Activated naive CD8-positive, alpha-beta T cell (primary cell): Measurements from ENCODE around the gene TBC1D9B.
"Not testable (repeated sequence)": the region's sequence is repeated elsewhere in the genome, so short reads cannot be mapped to it uniquely, and the experiment has no call there.

ENCODE experiments used
- H3K27ac Mint-ChIP-seq: one replicate; pipeline ENCODE4 v1.8.0; 2021; ENCODE audit warnings: mixed read lengths
- H3K27me3 Mint-ChIP-seq: one replicate; pipeline ENCODE4 v1.8.0; 2021; ENCODE audit warnings: mixed read lengths
- H3K36me3 Mint-ChIP-seq: one replicate; pipeline ENCODE4 v1.8.0; 2021; ENCODE audit warnings: mixed read lengths
- H3K4me1 Mint-ChIP-seq: one replicate; pipeline ENCODE4 v1.8.0; 2021; ENCODE audit warnings: low read depth, mixed read lengths
- H3K4me3 Mint-ChIP-seq: one replicate; pipeline ENCODE4 v1.8.0; 2021; ENCODE audit warnings: mild to moderate bottlenecking, mixed read lengths
- H3K9me3 Mint-ChIP-seq: one replicate; pipeline ENCODE4 v1.8.0; 2021; ENCODE audit warnings: low read depth, mixed read lengths

TBC1D9B gene

DNA sequence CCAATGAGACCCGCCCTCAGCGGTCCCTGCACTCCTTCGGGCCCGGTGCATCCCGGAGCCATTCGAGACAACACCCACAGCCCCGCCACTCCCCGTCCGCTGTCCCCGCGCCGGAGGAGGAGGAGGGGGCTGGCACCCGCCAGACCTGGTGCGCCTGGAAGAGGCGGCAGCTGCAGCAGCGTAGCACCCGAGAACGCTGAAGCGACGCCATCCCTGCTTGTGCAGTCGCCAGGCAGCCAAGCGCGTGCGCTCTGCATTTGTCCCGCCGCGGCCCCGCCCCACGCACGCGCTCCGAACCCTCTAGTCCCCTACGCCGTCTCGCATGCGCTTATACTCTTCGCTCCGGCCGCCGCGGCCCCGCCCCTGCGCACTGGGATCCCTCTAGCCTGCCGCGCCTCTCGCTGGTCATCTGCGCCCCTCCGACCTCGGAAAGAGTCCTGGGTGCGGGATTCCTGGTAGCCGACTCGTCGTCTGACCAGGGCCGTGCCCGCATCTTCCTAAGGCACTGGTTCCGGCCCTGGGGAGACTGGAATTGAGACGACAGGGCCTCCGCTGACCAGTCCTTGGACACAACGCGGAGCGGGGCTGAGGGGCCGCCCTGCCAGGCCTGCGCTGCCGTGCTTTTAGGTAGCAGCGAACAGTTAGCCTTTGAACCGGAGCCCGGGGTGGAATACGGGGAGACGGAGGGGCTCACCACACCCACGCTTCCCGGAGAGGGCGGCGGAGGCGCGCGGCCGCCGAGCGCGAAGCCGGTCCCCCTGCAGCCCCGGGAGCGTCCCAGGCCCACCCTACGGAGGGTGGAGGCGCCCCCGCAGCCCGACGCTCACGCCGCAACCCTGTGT, 48.9 kb downstream of the TBC1D9B start, which contains the start of gene MRNIP:
TSS of gene MRNIP (minus strand) at position 232 of the 842 bp plus-strand sequence. CDS start at position 211, 21 bp downstream.
- Mint-ChIP-seq H3K27ac (peak within 1 kb of the TSS; percentile 87), H3K4me1 (peaks cover 19% of the 10 kb centered on the region), H3K9me3 (no peaks in the 10 kb centered on the region), H3K27me3 (no peaks in the 10 kb centered on the region), H3K4me3 (peak within 1 kb of the TSS; percentile 88), H3K36me3 (peaks cover 2% of the 10 kb centered on the region)

DNA sequence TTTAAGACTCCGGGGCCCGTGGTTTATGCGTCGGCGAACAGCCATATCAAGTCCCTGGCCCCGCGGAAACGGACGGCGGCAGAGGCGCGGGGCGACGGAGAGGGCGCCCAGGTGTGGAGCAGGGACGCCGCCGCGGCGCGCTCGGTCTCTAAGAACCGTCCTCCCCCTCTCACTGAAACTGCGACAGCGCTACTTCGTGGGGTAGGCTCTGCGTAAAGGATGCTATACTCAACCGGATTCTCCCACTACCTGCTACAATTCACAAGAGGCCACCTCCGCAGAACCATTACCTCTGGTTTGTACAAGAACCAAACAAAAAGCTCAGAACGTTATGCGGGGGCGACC, 49.5 kb downstream of the TBC1D9B start:
- Mint-ChIP-seq H3K9me3 (no peaks in the 10 kb centered on the region), H3K4me1 (peaks cover 19% of the 10 kb centered on the region), H3K27ac (peak overlapping the region; percentile 87), H3K27me3 (no peaks in the 10 kb centered on the region), H3K4me3 (peak overlapping the region; percentile 88), H3K36me3 (peaks cover 2% of the 10 kb centered on the region)

DNA sequence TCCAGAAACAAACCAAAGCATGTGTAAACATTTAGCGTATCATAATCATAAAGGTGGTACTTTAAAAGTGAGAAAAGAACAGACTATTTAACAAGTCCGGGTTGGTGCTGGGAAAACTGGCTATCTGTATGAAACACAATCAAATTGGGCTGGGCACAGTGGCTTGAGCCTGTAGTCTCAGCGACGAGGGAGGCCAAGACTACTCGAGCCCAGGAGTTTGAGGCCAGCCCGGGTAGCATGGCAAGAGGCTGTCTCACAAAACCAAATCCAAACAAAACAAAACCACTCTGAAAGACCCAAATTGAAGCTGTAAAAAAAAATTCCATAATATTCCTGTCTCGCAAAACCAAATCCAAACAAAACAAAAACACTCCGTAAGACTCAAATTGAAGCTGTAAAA, 53.3 kb downstream of the TBC1D9B start:
- H3K27ac Mint-ChIP-seq = no peak overlapping the region
- no peaks in the 10 kb centered on the region for H3K27me3 Mint-ChIP-seq
- no peaks in the 10 kb centered on the region for H3K9me3 Mint-ChIP-seq
- H3K4me3 Mint-ChIP-seq = no peak overlapping the region
- peaks cover 17% of the 10 kb centered on the region for H3K4me1 Mint-ChIP-seq
- peaks cover 7% of the 10 kb centered on the region for H3K36me3 Mint-ChIP-seq

DNA sequence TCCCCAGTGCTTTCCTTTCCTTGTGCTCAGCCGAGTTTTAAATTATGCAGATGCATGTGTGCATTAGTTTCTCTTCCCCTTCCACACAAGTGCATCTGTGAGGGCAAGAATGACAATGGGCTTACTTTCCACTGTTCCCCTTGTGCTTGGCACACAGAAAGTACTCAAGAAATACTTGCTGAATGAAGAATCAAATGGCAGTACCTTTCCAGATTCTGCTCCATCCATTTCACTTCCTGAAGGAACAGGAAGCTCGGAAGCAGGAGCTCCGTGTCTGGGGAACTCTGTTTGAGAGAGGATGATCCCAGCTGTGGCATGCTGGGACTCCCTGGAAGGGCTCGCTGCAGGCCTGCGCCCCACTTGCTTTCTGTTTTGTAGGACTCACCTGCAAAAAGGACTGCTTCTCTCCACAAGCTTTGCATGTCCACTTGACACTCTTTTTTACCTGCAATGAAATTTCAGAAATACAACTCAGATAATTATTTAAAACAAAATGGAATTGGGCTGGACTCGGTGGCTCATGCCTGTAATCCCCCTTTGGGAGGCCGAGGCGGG, 54.6 kb downstream of the TBC1D9B start:
- Mint-ChIP-seq H3K4me1 (peaks cover 16% of the 10 kb centered on the region), H3K27me3 (no peaks in the 10 kb centered on the region), H3K9me3 (no peaks in the 10 kb centered on the region), H3K36me3 (peaks cover 7% of the 10 kb centered on the region), H3K4me3 (no peak overlapping the region), H3K27ac (no peak overlapping the region)

DNA sequence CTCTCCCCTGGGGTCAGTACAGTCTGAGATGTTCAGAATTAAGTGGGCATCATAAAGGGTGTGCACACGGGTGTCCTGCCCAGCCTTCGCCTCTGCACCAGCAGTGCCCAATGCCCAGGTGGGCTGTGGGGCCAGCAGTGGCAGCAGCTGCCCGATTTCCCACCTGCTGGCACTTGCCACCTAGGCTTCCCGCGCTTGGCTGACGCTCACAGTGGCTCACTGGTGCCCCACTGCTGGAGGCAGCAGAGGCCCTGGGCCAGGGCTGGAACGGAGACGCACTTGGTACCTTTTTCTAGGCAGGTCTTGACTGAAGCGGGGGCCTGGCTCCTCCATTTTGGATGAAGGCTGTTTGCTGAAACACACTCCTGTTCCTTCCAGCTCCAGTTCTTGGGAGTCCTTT, 66.1 kb downstream of the TBC1D9B start:
- H3K27me3 Mint-ChIP-seq = no peaks in the 10 kb centered on the region
- H3K9me3 Mint-ChIP-seq = peaks cover 3% of the 10 kb centered on the region
- no peak overlapping the region for H3K27ac Mint-ChIP-seq
- peaks cover 7% of the 10 kb centered on the region for H3K4me1 Mint-ChIP-seq
- no peak overlapping the region for H3K4me3 Mint-ChIP-seq
- peaks cover 10% of the 10 kb centered on the region for H3K36me3 Mint-ChIP-seq

DNA sequence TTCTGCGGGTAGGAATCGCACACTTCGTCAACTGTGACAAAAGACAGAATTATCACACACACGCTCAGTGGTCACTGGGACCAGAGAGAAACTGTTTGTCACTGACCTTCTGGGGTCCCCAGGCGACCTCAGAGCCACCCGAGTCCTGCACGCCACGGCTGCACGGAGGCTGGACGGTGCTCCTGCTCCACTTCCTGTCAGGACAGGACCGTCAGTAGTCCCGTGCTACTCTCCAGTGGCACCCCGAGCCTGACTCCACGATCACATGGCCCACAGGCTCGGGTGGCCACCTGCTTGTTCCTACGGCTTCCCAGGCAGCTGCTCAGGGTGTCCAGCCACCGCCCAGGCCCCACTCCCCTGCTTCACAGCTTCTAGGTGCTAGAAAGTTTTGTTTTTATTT, 66.9 kb downstream of the TBC1D9B start:
- peaks cover 7% of the 10 kb centered on the region for H3K36me3 Mint-ChIP-seq
- no peak overlapping the region for H3K4me3 Mint-ChIP-seq
- H3K27ac Mint-ChIP-seq = no peak overlapping the region
- peaks cover 3% of the 10 kb centered on the region for H3K9me3 Mint-ChIP-seq
- H3K27me3 Mint-ChIP-seq = no peaks in the 10 kb centered on the region
- peaks cover 14% of the 10 kb centered on the region for H3K4me1 Mint-ChIP-seq

DNA sequence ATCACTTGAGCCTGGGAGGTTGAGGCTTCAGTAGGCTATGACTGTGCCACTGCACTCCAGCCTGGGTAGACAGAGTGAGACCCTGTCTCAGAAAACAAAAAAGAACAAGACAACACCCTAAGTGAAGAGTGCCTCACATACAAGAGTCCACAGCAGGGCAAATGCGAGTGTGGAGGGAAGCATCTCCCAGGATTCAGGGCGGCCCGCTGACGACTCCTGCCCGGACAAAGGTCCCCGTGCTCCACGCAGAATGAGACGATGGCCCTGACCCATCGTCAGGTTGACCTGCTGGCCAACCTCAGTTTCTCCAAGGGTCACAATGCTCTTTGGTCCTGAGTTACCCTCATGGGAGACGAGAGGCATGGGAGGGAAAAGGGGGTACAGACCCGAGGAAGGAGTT, 67.4 kb downstream of the TBC1D9B start:
- no peaks in the 10 kb centered on the region for H3K27me3 Mint-ChIP-seq
- H3K4me3 Mint-ChIP-seq = no peak overlapping the region
- H3K27ac Mint-ChIP-seq = no peak overlapping the region
- H3K36me3 Mint-ChIP-seq = peaks cover 6% of the 10 kb centered on the region
- peaks cover 16% of the 10 kb centered on the region for H3K4me1 Mint-ChIP-seq
- H3K9me3 Mint-ChIP-seq = peaks cover 3% of the 10 kb centered on the region

DNA sequence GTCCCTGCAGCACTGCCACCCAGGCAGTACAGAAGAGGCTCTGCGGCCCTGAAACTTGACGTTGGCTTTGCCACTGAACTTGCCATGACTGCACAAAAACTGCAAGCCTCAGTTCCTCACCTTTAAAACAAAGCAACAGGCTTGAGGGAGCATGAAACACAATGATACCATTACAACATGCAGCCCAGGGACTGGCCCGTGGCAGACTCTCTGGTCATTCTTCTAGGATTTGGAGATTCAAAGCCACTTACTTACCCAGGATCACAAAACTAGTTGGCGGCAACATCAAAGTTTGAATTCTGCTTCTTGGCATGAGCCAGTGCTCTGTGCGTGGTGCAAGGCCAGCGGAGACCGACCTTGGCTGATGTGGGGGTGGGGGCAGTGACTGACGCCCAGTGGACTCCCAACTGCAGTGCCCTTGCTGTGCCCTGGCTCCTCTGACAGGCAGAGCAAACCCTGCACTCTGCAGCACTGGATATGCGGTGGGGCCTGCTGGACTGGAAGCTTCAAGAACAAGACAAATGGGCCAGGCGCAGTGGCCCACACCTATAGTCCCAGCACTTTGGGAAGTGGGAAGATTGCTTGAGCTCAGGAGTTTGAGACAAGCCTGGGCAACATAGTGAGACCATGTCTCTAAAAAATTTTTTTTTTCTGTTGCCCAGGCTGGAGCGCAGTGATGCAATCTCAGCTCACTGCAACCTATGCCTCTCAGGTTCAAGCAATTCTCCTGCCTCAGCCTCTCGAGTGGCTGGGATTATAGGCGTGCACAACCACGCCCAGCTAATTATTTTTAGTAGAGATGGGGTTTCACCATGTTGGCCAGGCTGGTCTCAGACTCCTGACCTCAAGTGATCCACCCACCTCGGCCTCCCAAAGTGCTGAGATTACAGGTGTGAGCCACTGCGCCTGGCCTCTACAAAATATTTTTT, 68.1 kb downstream of the TBC1D9B start:
- Mint-ChIP-seq H3K36me3 (peaks cover 3% of the 10 kb centered on the region), H3K9me3 (no peaks in the 10 kb centered on the region), H3K27me3 (no peaks in the 10 kb centered on the region), H3K4me3 (no peak overlapping the region), H3K27ac (peak overlapping the region; percentile 34), H3K4me1 (peaks cover 16% of the 10 kb centered on the region)

DNA sequence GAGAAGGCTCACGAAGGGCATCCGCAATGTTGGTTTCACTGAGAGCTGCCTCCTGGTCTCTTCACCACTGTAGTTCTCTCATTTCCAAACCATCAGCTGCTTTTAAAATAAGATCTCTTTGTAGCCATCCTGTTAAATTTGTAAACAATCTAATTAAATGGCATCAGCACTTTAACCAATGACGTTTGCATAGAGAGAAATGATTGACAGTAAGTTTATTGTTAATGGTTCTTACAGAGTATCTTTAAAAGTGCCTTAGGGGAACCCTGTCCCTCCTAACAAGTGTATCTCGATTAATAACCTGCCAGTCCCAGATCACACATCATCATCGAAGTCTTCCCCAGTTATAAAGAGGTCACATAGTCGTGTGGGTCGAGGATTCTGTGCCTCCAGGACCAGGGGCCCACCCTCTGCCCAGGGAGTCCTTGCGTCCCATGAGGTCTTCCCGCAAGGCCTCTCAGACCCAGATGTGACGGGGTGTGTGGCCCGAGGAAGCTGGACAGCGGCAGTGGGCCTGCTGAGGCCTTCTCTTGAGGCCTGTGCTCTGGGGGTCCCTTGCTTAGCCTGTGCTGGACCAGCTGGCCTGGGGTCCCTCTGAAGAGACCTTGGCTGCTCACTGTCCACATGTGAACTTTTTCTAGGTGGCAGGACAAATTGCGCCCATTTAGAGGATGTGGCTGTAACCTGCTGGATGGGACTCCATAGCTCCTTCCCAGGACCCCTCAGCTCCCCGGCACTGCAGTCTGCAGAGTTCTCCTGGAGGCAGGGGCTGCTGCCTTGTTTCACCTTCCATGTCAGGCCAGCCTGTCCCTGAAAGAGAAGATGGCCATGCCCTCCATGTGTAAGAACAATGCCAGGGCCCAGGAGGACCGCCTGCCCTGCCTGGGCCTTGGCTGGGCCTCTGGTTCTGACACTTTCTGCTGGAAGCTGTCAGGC, 70.4 kb downstream of the TBC1D9B start:
- Mint-ChIP-seq H3K36me3 (peaks cover 9% of the 10 kb centered on the region), H3K27me3 (no peaks in the 10 kb centered on the region), H3K9me3 (no peaks in the 10 kb centered on the region), H3K4me3 (peak overlapping the region; percentile 44), H3K27ac (peak overlapping the region; percentile 93), H3K4me1 (peaks cover 18% of the 10 kb centered on the region)

DNA sequence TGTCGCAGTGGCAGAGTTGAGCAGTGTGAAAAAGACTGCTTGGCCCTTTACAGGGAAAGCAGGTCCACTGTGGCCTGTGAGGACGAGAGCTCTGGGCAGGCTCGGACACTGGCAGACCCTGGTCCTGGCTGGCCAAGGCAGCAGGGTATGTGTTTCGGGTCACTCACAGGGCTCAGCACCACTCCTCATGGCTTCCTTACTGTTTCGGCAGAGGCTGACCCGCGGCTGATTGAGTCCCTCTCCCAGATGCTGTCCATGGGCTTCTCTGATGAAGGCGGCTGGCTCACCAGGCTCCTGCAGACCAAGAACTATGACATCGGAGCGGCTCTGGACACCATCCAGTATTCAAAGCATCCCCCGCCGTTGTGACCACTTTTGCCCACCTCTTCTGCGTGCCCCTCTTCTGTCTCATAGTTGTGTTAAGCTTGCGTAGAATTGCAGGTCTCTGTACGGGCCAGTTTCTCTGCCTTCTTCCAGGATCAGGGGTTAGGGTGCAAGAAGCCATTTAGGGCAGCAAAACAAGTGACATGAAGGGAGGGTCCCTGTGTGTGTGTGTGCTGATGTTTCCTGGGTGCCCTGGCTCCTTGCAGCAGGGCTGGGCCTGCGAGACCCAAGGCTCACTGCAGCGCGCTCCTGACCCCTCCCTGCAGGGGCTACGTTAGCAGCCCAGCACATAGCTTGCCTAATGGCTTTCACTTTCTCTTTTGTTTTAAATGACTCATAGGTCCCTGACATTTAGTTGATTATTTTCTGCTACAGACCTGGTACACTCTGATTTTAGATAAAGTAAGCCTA, 71.3 kb downstream of the TBC1D9B start:
- Mint-ChIP-seq H3K27me3 (no peaks in the 10 kb centered on the region), H3K36me3 (peaks cover 9% of the 10 kb centered on the region), H3K4me1 (peaks cover 18% of the 10 kb centered on the region)

DNA sequence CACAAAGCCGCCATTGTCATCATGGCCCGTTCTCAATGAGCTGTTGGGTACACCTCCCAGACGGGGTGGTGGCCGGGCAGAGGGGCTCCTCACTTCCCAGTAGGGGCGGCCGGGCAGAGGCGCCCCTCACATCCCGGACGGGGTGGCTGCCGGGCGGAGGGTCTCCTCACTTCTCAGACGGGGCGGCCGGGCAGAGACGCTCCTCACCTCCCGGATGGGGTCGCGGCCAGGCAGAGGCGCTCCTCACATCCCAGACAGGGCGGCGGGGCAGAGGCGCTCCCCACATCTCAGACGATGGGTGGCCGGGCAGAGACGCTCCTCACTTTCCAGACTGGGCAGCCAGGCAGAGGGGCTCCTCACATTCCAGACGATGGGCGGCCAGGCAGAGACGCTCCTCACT, 72.8 kb downstream of the TBC1D9B start:
- H3K9me3 Mint-ChIP-seq, H3K4me3 Mint-ChIP-seq, H3K36me3 Mint-ChIP-seq, H3K27me3 Mint-ChIP-seq, H3K27ac Mint-ChIP-seq: not testable (repeated sequence)
- peaks cover 21% of the 10 kb centered on the region for H3K4me1 Mint-ChIP-seq

More for the DNA sequence above, 71.3 kb downstream of the TBC1D9B start:
- Mint-ChIP-seq H3K27ac (peak overlapping the region; percentile 93), H3K9me3 (no peaks in the 10 kb centered on the region), H3K4me3 (peak overlapping the region; percentile 44)

DNA sequence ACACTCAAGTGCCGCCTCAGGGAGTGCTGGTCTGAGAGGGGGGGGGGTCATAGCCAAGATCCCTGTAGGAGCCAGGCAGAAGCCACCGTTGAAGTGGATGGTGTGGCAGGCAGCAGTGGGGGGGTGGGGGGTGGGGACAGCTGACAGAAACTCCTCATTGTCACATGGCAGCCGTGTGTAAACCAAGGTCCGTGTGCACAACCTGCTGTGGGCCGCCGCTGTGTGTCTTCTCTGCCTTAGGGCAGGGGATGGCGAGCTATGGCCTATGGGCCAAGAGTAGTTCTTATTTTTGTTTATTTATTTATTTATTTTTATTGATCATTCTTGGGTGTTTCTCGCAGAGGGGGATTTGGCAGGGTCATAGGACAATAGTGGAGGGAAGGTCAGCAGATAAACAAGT, 73.6 kb downstream of the TBC1D9B start:
- Mint-ChIP-seq H3K36me3 (peaks cover 9% of the 10 kb centered on the region), H3K27ac (no peak overlapping the region), H3K27me3 (no peaks in the 10 kb centered on the region), H3K4me1 (peaks cover 21% of the 10 kb centered on the region), H3K9me3 (no peaks in the 10 kb centered on the region), H3K4me3 (no peak overlapping the region)

DNA sequence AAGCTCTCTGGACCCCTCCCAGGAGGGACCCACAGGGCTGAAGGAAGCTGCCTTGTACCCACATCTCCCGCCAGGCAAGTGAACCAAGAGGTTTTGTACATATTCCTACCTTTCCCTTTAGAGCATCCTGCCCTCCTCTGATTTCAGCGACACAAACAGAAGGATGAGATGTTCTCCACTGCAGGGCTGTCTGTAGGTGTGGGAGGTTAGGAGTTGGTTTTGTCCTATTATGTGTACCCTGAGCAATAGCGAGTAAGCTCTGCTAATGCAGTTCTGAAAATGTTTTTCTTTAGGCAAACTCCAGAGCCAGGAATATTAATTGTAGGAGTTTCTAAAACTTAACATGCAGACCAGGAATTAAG, 74.0 kb downstream of the TBC1D9B start:
- peak overlapping the region; percentile 54 for H3K27ac Mint-ChIP-seq
- peaks cover 11% of the 10 kb centered on the region for H3K36me3 Mint-ChIP-seq
- no peaks in the 10 kb centered on the region for H3K27me3 Mint-ChIP-seq
- H3K4me1 Mint-ChIP-seq = peaks cover 22% of the 10 kb centered on the region
- no peak overlapping the region for H3K4me3 Mint-ChIP-seq
- no peaks in the 10 kb centered on the region for H3K9me3 Mint-ChIP-seq
